ENCODE measurements around the gene PKD2L1.

GRCh38 chr10:100293066-100293465 lies 37.0 kb downstream of the PKD2L1 start:
- TF ChIP-seq POLR2A (IDR thresholded peaks at IDR 0.05) (no peak), CTCF (IDR thresholded peaks at IDR 0.05) (no peak)

Measured in sigmoid colon (tissue), 3 donors.